ENCODE data around the gene BLM.
A peak's percentile ranks its signal among the peaks of the same experiment; 100 is the strongest.

BLM gene

DNA sequence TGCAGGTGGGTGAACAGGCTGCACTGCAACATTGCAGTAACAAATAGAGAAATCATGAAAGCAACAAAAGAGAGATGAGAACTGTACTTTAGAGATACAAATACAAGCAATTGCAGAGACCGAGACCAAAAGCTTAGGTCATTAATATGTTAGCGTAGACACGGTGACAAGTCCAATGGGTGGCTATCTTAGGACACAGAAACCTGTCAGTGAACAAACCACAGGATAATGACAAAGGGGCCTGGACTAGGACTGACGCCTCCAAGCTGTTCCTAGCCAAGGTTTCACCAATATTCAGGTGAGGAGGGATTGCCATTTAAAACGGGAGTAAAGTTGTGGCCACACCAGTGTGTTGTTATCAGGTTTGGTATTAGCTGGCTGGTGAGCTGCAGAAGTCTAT is 41.7 kb upstream of the BLM start:
- H3K9me3 ChIP-seq (ENCODE audit: severe bottlenecking) = no peaks in the 10 kb centered on the region
- ATAC-seq (ENCODE audit: low read depth) (no peak), DNase-seq (ENCODE audit: low spot score) (no peak)
- H3K27ac ChIP-seq (ENCODE audit: poor library complexity, severe bottlenecking) = no peak overlapping the region
- H3K4me1 ChIP-seq (ENCODE audit: insufficient read depth, poor library complexity, severe bottlenecking) = peaks cover 5% of the 10 kb centered on the region
- no peaks in the 10 kb centered on the region for H3K27me3 ChIP-seq (ENCODE audit: insufficient read depth, poor library complexity, severe bottlenecking)
- no peaks in the 10 kb centered on the region for H3K36me3 ChIP-seq (ENCODE audit: low read depth)
- TF ChIP-seq, protein P1, sequence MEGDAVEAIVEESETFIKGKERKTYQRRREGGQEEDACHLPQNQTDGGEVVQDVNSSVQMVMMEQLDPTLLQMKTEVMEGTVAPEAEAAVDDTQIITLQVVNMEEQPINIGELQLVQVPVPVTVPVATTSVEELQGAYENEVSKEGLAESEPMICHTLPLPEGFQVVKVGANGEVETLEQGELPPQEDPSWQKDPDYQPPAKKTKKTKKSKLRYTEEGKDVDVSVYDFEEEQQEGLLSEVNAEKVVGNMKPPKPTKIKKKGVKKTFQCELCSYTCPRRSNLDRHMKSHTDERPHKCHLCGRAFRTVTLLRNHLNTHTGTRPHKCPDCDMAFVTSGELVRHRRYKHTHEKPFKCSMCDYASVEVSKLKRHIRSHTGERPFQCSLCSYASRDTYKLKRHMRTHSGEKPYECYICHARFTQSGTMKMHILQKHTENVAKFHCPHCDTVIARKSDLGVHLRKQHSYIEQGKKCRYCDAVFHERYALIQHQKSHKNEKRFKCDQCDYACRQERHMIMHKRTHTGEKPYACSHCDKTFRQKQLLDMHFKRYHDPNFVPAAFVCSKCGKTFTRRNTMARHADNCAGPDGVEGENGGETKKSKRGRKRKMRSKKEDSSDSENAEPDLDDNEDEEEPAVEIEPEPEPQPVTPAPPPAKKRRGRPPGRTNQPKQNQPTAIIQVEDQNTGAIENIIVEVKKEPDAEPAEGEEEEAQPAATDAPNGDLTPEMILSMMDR (IDR thresholded peaks at IDR 0.05; ENCODE audit: poor library complexity, severe bottlenecking) = no peak
- no peak overlapping the region for H3K4me3 ChIP-seq (ENCODE audit: severe bottlenecking)

DNA sequence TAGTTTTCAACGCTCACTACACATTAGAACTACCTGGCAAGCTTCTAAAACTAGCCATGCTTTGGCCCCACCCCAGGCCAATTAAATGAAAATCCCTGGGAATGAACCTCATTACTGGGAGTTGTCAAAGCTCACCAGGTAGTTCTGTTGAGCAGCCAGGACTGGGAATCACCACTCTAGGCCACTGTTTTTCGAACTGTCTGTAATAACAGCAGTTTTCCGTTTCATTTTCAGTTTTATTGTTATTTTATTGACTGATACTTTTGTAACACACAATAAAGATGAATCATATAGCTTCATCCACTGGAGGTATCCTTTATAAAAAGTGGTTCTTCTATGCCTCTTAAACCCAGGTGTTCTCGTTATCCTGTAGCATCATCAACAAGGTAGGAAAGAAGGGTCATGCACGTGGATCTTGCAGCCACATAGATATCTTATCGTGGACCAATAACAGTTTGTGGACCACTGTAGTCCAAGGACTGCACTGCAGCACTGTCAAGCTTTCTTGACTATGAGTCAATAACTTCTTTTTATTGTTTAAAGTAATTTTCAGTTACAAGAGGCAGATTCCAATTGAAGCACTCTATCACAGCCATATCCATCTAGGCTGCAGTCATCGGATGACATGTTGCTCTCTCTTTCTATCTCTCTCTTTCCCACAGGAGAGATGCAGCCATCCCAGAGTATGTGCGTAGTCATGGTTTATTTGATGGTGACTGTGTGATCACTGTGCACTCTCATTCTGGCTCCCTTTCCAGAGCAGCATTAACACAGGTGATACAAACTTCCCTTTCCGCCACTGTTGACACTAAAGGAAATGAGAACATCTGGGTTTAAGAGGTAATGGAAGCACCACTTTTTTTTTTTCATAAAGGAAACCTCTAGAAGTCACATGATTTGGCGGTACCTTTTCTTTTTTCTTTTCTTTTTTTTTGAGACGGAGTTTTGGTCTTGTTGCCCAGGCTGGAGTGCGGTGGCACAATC is 39.0 kb upstream of the BLM start:
- H3K4me3 ChIP-seq (ENCODE audit: severe bottlenecking) = no peak overlapping the region
- H3K4me1 ChIP-seq (ENCODE audit: insufficient read depth, poor library complexity, severe bottlenecking) = peaks cover 9% of the 10 kb centered on the region
- no peak for DNase-seq (ENCODE audit: low spot score)
- no peaks in the 10 kb centered on the region for H3K9me3 ChIP-seq (ENCODE audit: severe bottlenecking)
- no peak overlapping the region for H3K27ac ChIP-seq (ENCODE audit: poor library complexity, severe bottlenecking)
- ATAC-seq (ENCODE audit: low read depth) = no peak
- no peaks in the 10 kb centered on the region for H3K27me3 ChIP-seq (ENCODE audit: insufficient read depth, poor library complexity, severe bottlenecking)
- H3K36me3 ChIP-seq (ENCODE audit: low read depth) = no peaks in the 10 kb centered on the region
- TF ChIP-seq, protein P1 (IDR thresholded peaks at IDR 0.05; ENCODE audit: poor library complexity, severe bottlenecking) = no peak

DNA sequence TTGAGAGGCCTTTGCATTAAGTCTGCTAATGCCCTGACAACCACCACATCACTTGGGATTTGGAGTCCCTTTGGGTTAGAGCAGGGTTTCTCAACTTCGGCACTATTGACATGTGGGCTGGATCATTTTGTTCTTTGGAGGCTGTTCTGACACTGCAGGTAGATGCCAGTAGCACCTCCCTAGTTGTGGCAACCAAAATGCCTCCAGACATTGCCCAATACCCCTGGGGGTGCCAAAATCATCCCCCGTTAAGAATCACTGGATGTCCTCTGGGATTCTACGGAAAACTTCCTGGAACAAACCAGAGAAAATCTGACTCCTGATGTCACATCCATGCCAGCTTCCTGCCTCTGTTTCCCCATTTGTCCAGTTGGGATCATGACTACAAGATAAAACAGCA is 37.2 kb upstream of the BLM start:
- TF ChIP-seq, protein P1 (IDR thresholded peaks at IDR 0.05; ENCODE audit: poor library complexity, severe bottlenecking) = no peak
- H3K4me3 ChIP-seq (ENCODE audit: severe bottlenecking) = no peak overlapping the region
- H3K4me1 ChIP-seq (ENCODE audit: insufficient read depth, poor library complexity, severe bottlenecking) = peaks cover 9% of the 10 kb centered on the region
- H3K27me3 ChIP-seq (ENCODE audit: insufficient read depth, poor library complexity, severe bottlenecking) = no peaks in the 10 kb centered on the region
- ATAC-seq (ENCODE audit: low read depth) = no peak
- H3K36me3 ChIP-seq (ENCODE audit: low read depth) = no peaks in the 10 kb centered on the region
- no peaks in the 10 kb centered on the region for H3K9me3 ChIP-seq (ENCODE audit: severe bottlenecking)
- no peak for DNase-seq (ENCODE audit: low spot score)
- H3K27ac ChIP-seq (ENCODE audit: poor library complexity, severe bottlenecking) = peak overlapping the region; percentile 21

DNA sequence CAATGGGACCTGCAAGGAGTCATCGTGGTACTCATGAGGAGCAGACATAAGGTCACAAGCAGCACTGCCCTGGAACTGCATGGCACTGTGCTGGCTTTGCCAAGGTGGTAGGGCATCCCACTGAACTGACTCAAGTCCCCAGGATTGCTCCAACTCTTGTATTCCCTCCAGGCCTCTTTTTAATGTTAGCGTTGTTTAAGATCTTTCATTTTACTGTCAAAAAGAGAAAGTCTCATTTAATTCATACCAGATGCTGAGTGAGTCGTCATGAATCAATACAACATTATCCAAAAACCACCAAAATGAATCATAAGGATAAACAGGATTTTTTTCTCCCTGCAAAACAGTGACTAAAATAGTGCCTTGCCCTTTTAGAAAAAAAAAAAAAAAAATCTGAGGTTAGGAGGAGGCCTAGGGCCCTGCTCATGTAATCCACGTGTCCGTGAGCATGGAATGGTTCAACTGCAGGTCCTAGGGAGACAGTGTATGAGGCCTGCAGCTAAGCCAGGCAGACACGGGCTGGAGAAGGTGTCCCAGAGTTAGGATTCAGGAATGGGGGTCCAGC is 36.7 kb upstream of the BLM start:
- ATAC-seq (ENCODE audit: low read depth) = peak; percentile 83
- TF ChIP-seq, protein P1 (IDR thresholded peaks at IDR 0.05; ENCODE audit: poor library complexity, severe bottlenecking) = no peak
- DNase-seq (ENCODE audit: low spot score) = no peak
- peak overlapping the region; percentile 21 for H3K27ac ChIP-seq (ENCODE audit: poor library complexity, severe bottlenecking)
- no peaks in the 10 kb centered on the region for H3K36me3 ChIP-seq (ENCODE audit: low read depth)
- no peaks in the 10 kb centered on the region for H3K9me3 ChIP-seq (ENCODE audit: severe bottlenecking)
- peaks cover 9% of the 10 kb centered on the region for H3K4me1 ChIP-seq (ENCODE audit: insufficient read depth, poor library complexity, severe bottlenecking)
- H3K4me3 ChIP-seq (ENCODE audit: severe bottlenecking) = no peak overlapping the region
- H3K27me3 ChIP-seq (ENCODE audit: insufficient read depth, poor library complexity, severe bottlenecking) = no peaks in the 10 kb centered on the region
